PFSK-1 (cell line): Measurements from ENCODE around the gene NCF1. TPM values are rescaled to one million over a fixed set of nuclear protein-coding genes. Genes with fewer than 3 reads are reported as not detected.
"Not testable (repeated sequence)": the region's sequence is repeated elsewhere in the genome, so short reads cannot be mapped to it uniquely, and the experiment has no call there.

Experiments
- FOXP2 ChIP-seq: optimal IDR thresholded peaks from 2 replicates; pipeline ENCODE3; 2011; ENCODE audit warnings: borderline replicate concordance, control low read depth, inconsistent platforms; ENCODE audit not compliant: insufficient read depth; ENCODE audit errors: extremely low read length, extremely low read depth
- POLR2AphosphoS5 ChIP-seq: IDR thresholded peaks from 2 replicates; pipeline ENCODE4 v1.6.1; 2012; ENCODE audit warnings: low read depth, mild to moderate bottlenecking, control low read depth, low read length, moderate library complexity
- SIN3A ChIP-seq: IDR thresholded peaks from 2 replicates; pipeline ENCODE4 v1.6.1; 2012; ENCODE audit warnings: mild to moderate bottlenecking, low read length, moderate library complexity, borderline replicate concordance; ENCODE audit not compliant: insufficient read depth
- TAF1 ChIP-seq: IDR thresholded peaks from 2 replicates; pipeline ENCODE4 v1.6.1; 2012; ENCODE audit warnings: low read length, control low read depth, borderline replicate concordance; ENCODE audit not compliant: insufficient read depth
- polyA plus RNA-seq: library from polyadenylated mRNA; unstranded; fragments of >200 nt; gene quantifications from one replicate; pipeline ENCODE4 v1.2.1, GENCODE V29; 2012; ENCODE audit warnings: low read depth, missing spikeins; ENCODE audit not compliant: insufficient read length
- TF ChIP-seq, protein P1 (sequence below), 2 experiments: IDR thresholded peaks; 2 replicates each; pipeline versions ENCODE4 v1.6.1 to v1.8.0; 2011 to 2012; ENCODE audit warnings: low read depth in 2 of 2, low read length in 2 of 2, control low read depth in 1 of 2, inconsistent platforms in 1 of 2, mild to moderate bottlenecking in 1 of 2, moderate library complexity in 1 of 2; ENCODE audit not compliant: insufficient read depth in 1 of 2

Gene NCF1
- polyA plus RNA-seq = 0.19 TPM

DNA sequence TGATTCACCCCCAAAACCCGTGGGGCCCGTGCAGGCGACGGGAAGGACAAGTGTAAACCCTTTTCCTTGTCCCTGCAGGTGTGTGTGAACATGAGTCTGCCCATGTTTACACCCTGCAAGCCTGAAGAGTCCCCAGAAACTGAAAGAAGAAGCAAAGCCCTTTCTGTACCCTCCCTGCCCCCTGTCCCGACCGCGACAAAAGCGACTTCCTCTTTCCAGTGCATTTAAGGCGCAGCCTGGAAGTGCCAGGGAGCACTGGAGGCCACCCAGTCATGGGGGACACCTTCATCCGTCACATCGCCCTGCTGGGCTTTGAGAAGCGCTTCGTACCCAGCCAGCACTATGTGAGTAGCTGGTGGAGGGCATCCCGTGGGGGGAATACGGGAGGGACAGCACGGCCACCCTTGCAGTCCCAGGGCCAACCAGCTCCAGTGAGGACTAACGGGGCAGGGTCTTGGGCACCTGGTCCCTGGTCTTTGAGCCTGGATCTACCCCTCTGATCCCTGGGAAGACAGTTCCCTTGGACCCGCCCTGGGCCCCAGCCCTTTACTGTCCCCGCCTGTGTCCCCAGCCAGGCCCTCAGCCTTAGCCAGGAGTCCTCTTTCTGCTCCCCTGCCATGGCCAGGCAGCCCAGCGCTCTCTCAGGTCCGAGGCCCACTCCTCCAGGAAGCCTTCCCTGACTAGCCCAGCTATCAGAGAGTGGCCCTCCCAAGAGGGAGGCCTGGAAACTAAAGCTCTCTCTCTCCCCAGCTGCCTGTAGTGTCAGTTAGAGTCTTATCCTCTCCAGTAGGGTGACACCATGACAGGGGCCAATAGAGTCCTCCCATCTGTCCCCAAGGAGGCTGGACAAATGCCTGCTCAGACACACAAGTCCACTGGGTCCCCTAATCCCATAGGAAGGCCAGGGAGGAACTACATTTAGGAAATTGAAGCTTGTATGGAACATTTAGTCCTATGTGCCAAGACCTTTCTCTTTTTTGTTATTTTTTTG, at the start of gene NCF1:
Gene NCF1, plus strand, starts transcription at position 252 of the 991 bp plus-strand sequence. Its CDS starts 21 bp downstream, at position 273.
- not testable (repeated sequence) for TF ChIP-seq FOXP2, TAF1, POLR2AphosphoS5

DNA sequence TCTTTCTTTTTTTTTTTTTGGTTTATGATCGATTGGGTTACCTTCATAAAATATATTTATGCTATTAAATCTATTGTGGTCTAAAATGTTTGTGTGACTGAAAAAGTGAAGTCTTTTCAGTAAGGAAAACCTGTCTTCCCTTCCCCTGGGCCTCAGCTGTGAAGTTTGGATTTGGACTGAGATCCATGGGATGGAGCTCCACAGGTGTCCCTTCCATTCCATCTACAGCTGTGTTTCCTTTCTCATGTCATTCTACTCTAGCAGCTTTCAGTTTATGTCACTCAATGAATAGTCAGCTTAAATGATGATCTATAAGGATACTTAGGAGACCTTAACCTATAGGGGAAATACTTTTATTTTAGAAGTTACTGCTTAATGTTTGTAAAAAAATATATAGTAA, 48.0 kb upstream of the NCF1 start:
- TF ChIP-seq FOXP2 (no peak), TAF1 (no peak), POLR2AphosphoS5 (no peak), SIN3A (no peak)
- TF ChIP-seq, protein P1, sequence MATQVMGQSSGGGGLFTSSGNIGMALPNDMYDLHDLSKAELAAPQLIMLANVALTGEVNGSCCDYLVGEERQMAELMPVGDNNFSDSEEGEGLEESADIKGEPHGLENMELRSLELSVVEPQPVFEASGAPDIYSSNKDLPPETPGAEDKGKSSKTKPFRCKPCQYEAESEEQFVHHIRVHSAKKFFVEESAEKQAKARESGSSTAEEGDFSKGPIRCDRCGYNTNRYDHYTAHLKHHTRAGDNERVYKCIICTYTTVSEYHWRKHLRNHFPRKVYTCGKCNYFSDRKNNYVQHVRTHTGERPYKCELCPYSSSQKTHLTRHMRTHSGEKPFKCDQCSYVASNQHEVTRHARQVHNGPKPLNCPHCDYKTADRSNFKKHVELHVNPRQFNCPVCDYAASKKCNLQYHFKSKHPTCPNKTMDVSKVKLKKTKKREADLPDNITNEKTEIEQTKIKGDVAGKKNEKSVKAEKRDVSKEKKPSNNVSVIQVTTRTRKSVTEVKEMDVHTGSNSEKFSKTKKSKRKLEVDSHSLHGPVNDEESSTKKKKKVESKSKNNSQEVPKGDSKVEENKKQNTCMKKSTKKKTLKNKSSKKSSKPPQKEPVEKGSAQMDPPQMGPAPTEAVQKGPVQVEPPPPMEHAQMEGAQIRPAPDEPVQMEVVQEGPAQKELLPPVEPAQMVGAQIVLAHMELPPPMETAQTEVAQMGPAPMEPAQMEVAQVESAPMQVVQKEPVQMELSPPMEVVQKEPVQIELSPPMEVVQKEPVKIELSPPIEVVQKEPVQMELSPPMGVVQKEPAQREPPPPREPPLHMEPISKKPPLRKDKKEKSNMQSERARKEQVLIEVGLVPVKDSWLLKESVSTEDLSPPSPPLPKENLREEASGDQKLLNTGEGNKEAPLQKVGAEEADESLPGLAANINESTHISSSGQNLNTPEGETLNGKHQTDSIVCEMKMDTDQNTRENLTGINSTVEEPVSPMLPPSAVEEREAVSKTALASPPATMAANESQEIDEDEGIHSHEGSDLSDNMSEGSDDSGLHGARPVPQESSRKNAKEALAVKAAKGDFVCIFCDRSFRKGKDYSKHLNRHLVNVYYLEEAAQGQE (IDR thresholded peaks at IDR 0.05; ENCODE audit: insufficient read depth in 1 of 2, low read depth in 2 of 2, low read length in 2 of 2) = no peak

- no peak for TF ChIP-seq FOXP2
Measured at GRCh38 chr7:74726309-74727101, 47.3 kb upstream of the NCF1 start.
